ENCODE results near the gene KCNB1.
"Not testable (repeated sequence)": the region's sequence is repeated elsewhere in the genome, so short reads cannot be mapped to it uniquely, and the experiment has no call there.

The KCNB1 gene

GRCh38 chr20:49432550-49432949 lies 49.9 kb downstream of the KCNB1 start:
- no peak for DNase-seq

DNA sequence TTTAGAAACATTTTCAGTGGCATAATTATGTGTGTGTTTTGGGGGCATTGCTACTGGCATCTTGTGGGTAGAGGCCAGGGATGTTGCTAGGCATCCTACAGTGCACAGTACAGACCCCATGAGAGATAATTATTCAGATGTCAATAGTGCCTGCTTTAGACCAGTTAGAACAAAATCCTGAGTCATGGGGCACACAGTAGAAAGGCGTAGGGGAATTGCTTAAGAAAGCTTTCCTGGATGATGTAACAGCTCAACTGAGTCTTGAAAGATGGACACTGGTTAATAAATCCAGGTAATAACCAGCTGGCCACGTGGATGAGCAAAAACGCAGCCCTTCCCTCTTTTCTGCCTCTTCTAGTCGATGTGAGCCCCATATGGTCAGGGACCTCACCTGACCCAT lies 51.1 kb downstream of the KCNB1 start:
- DNase-seq: no peak

- DNase-seq: no peak
These were observed 52.1 kb downstream of the KCNB1 start for GRCh38 chr20:49430320-49430719.

DNA sequence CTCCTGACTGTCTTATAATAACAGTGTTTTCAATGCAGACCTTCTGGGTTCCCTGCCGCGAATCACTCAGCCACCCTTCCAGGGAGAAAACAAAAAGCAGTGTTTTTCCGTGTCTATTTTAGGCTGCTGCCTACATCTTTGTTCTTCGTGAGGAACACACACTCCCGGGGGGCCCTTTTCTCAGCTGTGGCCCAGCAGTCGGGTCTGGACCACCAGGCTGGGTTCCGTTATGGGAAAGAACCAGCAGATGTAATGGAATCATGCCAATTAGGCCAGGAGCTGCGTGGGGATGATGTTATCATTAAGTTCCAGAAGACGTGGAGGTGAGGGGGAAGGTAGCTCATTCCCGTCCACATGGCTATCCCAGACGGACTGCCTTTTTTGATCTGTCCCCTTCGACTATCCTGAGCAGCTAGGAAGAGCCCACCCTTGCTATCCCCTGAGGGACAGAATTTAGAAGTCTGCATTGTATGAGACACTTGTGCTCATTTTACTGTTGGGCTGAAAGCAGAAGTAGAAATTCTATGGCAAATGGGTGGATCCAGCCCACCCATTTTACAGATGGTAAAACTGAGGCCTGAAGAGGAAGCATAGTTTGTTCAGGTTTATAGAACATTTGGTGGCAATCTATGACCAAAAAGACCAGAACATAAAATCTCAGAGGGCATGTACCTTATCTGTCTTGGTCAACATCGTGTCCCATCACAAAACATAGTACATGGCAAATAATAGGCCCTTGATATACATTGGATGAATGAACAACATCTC lies 54.5 kb downstream of the KCNB1 start:
- DNase-seq: no peak

DNA sequence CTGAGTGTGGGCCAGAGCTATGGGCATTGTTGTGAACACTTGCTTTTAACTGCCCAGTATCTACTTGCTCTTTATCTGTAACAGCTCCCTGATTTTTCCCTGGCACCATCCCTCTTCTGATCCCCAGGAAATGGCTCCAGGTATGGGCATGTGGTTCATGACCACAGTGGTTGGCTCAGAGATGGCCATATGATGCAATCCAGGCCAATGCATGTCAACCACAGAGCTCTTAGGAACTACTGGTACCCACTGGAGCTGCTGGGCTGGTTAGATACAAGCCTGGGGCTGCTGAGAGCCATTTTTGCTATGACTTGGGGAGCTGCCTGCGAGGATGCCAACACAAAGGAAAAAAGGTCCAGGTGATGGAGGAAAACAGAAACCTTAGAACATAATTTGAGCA lies 55.6 kb downstream of the KCNB1 start:
- no peak for DNase-seq

DNA sequence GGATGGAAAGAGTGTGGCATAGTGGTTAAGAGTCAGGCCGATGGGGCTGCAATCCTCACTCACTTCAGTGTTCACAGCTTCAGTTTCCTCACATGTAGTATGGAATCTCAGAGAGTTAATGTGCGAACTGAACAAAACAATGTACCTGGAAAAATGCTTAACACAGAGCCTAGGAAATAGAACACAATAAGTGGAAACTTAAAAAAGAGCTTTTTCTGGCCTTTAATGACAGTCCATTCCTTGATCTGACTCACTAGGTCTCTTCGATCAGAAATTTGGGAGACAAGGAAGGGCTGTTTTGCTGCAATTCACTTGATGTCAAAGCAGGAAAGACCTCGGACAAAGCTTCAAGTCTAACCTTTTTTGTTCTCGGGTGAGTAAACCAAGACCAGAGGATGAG lies 56.1 kb downstream of the KCNB1 start:
- no peak for DNase-seq

- DNase-seq: peak; percentile 29 to 57
These were observed 57.9 kb downstream of the KCNB1 start for GRCh38 chr20:49424536-49424935.

DNA sequence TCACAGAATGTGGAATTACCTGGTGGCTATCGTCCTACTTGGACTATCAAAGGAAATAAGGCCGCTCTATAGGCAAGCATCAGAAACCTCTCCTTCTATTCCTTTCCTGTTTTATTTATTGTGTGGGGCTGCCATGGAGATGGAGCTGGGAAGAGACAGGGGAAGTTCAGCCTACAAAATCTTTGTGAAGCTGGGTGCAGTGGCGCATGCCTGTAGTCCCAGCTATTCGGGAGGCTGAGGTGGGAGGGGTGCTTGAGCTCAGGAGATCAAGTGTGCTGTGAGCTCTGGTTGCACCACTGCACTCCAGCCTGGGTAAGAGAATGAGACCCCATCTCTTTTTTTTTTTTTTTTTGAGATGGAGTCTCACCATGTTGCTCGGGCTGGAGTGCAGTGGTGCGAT lies 60.3 kb downstream of the KCNB1 start:
- DNase-seq: no peak

- no peak for DNase-seq
These were observed 61.6 kb downstream of the KCNB1 start for GRCh38 chr20:49420811-49421295.

DNA sequence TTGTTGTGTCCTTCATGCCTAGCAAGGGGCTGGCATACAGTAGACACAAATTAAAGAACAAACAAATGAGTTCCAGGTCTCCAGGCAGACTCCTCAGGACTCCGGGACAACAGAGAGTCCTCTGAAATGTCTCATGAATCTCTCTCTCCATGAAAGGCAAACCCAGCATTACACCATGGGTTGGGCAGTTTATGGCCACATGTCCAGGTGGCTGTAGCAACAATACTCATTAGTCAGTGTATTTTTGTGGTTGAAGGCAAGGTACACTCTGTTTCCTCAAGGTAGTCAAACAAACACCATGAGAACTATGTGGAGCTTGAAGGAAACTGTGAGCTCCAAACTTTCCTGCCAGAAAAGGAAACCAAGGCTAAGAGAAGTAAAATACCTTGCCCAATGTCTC lies 62.2 kb downstream of the KCNB1 start:
- no peak for DNase-seq

DNA sequence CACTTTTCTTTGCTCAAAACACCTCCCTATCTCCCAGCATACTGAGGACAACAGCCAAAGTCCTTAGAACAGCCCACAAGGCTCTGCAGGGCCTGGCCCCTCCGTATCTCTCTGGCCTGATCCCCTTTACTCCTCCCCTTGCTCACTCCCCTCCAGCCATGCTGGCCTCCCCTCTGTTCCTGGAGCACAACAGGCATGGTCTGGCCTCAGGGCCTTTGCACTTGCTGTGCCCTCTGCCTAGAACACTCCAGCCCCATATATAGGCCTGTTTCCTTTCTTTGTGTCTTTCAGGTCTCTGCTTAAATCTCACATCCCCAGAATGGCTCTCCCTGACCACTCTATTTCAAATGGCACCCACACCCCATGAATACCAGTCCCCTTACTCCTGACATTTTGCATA lies 62.7 kb downstream of the KCNB1 start:
- no peak for DNase-seq

- no peak for DNase-seq
These were observed 63.7 kb downstream of the KCNB1 start for GRCh38 chr20:49418809-49419208.

DNA sequence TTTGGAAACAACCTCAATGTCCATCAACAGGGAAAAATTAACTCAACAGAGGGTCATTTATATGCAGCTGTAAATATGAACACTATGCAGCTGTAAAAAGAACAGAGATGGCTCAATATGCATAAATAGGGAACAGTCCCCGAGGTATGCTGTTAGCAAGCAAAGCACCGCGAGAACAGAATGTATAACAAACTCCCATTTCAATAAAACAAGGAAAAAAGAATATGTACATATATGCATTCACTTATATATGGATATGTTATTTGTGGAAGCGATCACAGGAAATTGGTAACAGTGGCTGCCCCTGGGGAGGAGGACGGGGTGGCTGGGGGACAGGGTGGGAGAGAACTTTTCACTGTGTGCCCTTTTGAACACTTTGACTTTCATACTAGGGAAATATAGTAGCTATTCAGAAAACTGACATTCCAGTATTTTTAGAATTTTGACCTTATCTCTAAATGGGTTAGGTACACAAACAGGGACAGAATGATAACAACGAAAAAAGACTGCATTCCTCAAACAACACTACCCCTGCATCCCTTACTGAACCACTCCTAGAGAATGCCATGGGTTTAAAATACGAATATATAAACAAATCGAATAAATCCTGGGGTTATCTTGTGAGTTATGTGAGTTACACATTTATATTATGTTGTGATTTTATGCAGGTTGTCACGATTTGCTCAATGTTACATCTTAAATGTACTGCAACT lies 64.5 kb downstream of the KCNB1 start:
- DNase-seq: no peak

DNA sequence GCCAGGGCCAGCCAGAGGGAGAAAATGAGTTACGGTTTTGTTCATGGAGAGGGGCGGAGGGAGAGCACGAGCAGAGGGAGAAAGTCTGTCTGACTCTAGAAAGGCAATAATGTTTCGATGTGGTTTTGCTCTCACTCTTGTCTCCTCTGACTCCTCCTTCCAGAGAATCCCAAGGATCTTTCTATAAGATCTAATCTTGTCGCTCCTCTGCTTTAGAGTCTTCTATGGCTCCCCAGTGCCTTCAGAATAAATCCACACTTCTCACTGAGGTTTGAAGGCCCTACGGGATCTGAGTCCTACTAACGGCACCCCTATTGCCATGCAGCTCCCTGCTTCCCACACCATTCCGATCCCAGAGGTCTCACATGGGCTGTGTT lies 66.8 kb downstream of the KCNB1 start:
- no peak for DNase-seq

DNA sequence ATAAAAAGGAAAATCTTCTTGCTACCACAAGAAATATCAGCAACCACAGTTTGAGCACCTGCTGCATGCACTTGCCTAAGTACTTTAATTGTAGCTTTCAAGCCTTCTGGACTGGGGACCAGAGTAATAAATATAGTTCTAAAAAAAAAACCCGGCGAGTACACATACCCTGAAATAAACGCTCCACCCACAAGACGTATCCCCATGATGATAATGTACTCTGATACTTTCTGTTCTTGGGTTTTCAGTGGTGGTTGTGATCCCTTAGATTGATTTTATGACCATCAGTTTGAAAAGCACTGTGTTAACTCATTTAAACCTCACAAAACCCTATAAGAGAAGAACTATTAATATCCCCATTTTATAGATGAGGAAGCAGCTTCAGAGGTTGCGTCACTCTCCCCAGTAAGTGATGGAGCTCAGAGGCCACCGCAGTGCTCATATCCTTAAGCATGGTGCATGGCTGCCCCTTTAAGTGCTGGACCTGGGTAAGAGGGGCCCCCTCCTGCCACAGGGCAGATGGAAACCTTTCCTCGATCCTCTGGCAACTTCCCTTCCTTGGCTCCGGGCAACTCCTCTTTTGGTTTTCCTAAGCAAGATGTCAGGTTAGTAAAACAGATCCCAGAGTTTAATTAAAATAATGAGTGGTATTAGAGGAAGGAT lies 67.3 kb downstream of the KCNB1 start:
- DNase-seq: no peak

GRCh38 chr20:49413677-49414076 lies 68.8 kb downstream of the KCNB1 start:
- no peak for DNase-seq

- DNase-seq: no peak
These were observed 69.5 kb downstream of the KCNB1 start for GRCh38 chr20:49412953-49413352.

DNA sequence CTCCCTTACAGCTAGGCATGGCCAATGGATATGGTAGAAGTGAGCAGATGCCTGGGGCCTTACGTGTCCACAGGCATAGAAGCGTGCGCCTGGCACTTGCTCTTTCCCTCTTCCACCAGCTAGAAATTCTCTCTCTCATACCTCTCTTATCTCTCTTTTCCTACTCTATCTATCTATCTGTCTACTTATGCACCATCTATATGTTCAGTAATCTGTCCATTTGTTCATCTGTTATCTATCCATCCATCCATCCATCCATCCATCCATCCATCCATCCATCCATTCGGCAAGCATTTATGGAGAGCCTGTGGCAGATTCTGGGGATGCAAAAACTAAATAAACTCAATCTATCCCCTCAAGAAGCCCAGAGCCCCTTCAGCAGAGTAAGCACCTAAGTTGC lies 70.2 kb downstream of the KCNB1 start:
- no peak for DNase-seq

DNA sequence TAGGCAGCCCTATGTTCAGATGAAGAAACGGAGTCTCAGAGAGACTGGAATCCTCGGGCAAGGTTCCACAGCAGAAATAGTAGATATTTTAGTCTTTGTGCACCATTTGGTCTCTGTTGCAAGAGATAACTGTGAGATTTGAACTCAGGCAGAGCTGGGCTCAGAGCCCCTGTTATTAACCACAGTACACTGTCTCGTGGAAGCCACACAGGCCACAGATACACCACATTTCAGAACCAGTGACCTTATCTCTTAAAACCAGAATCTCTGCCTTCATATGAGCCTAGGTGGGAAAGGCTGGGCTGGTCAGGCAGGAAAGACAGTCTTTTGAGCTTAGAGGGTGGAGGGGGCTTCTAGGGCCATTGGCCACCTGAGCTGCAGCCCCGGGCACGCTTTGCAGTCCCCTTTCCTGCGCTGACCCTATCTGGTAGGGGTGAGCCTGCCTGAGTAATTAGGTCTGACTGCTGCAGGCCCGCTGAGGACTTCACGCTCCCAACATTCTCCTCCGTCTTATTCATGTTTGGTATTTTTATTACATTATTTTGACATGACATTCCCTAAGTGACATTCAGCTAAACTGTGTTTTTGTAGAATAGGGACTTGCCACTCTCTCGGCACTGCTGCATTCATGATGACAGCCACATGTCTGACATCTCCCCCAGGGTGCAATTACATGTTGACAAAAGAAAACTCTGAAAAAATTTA lies 71.1 kb downstream of the KCNB1 start:
- DNase-seq: no peak

GRCh38 chr20:49409975-49410621 lies 72.4 kb downstream of the KCNB1 start:
- not testable (repeated sequence) for DNase-seq

GRCh38 chr20:49409302-49409974 lies 73.0 kb downstream of the KCNB1 start:
- DNase-seq: no peak

GRCh38 chr20:49408509-49409104 lies 73.9 kb downstream of the KCNB1 start:
- DNase-seq: no peak
